Esophagus muscularis mucosa (tissue), 4 donors: Measurements from ENCODE around the gene NLK. TPM values are rescaled to one million over a fixed set of nuclear protein-coding genes. Genes with fewer than 3 reads are reported as not detected.

Source experiments
- DNase-seq: peaks from one replicate; pipeline ENCODE4 v3.0.0-alpha.2; 2017; ENCODE audit errors: extremely low spot score
- H3K27ac ChIP-seq, 4 donors: fragments of 200-600 bp; sonication (generic); replicated peaks in 1 of 4; 1 replicate in 3 of 4; 2 replicates in 1 of 4; pipeline ENCODE4 v1.5.1; 2016 to 2019; ENCODE audit warnings: mild to moderate bottlenecking in 1 of 4
- H3K27me3 ChIP-seq, 4 donors: fragments of 200-600 bp; sonication (generic); one replicate each; pipeline versions ENCODE4 v1.5.1 to v1.6.0; 2016 to 2019
- H3K36me3 ChIP-seq, 4 donors: fragments of 200-600 bp; sonication (generic); one replicate each; pipeline ENCODE4 v1.5.1; 2016 to 2019
- H3K4me1 ChIP-seq, 4 donors: fragments of 200-600 bp; sonication (generic); one replicate each; pipeline ENCODE4 v1.5.1; 2016 to 2019
- H3K4me3 ChIP-seq, 4 donors: fragments of 200-600 bp; sonication (generic); 1 replicate in 2 of 4; 2 replicates in 2 of 4; pipeline ENCODE4 v1.5.1; 2016 to 2019; ENCODE audit warnings: mild to moderate bottlenecking in 4 of 4, moderate library complexity in 1 of 4
- H3K9me3 ChIP-seq, 4 donors: fragments of 200-600 bp; sonication (generic); 1 replicate in 3 of 4; 2 replicates in 1 of 4; pipeline ENCODE4 v1.5.1; 2016 to 2019
- CTCF ChIP-seq, 3 experiments: fragments of 200-600 bp in 2 of 3; fragments of 450-650 bp in 1 of 3; sonication (generic) in 2 of 3; IDR thresholded peaks; one replicate each; pipeline ENCODE4 v1.5.1; 2017 to 2019; ENCODE audit warnings: antibody characterized with exemption in 3 of 3, mild to moderate bottlenecking in 2 of 3, moderate library complexity in 1 of 3
- EP300 ChIP-seq: sonication (generic); formaldehyde crosslinking; IDR thresholded peaks from one replicate; pipeline ENCODE4 v1.6.1; 2017; ENCODE audit warnings: antibody characterized with exemption
- POLR2A ChIP-seq: fragments of 450-650 bp; IDR thresholded peaks from one replicate; pipeline ENCODE4 v1.6.1; 2017; ENCODE audit warnings: antibody characterized with exemption, moderate library complexity, mild to moderate bottlenecking, low read depth
- POLR2AphosphoS5 ChIP-seq, 2 donors: sonication (generic); formaldehyde crosslinking; IDR thresholded peaks; one replicate each; pipeline ENCODE4 v1.6.1; 2017; ENCODE audit warnings: antibody characterized with exemption in 2 of 2
- WGBS: methylation state at CpG from one replicate; pipeline ENCODE4 v1.1.5; 2018; 5-methylcytosine and 5-hydroxymethylcytosine counted together
- intact Hi-C: fragments of 100-400 bp; cut with DNase I; formaldehyde crosslinking; loops from one replicate; pipeline ENCODE4 v1.15.1; 2023
- total RNA-seq, 4 donors: library from RNA; depleted of rRNA; stranded (reverse); fragments of >200 nt; gene quantifications; one replicate each; pipeline versions ENCODE4 v1.1.0 to v1.2.1, GENCODE V29; 2016

Gene NLK
- total RNA-seq, 4 donors from 2014 or later: 10.1 to 16.2 (median 12.6) TPM

GRCh38 chr17:28055546-28056275 is 13.2 kb downstream of the NLK start:
- H3K36me3 ChIP-seq: no peaks in the 10 kb centered on the region
- WGBS: 96% methylated on average over 2 of the region's 2 CpGs
- no peak overlapping the region for H3K4me3 ChIP-seq
- DNase-seq: no peak
- H3K27ac ChIP-seq: no peak overlapping the region
- no peak for TF ChIP-seq POLR2AphosphoS5 (IDR thresholded peaks at IDR 0.05)
- no peak for TF ChIP-seq POLR2A
- no peak for TF ChIP-seq CTCF (IDR thresholded peaks at IDR 0.05)
- TF ChIP-seq EP300: no peak
- no peaks in the 10 kb centered on the region for H3K27me3 ChIP-seq
- H3K9me3 ChIP-seq: no peaks in the 10 kb centered on the region
- intact Hi-C loops: no loop called here
- H3K4me1 ChIP-seq: peaks cover 28 to 64% (median 57%) of the 10 kb centered on the region in 4 donors

- WGBS: 83% methylated on average over 3 of the region's 3 CpGs
- DNase-seq: no peak
- Histone ChIP-seq H3K4me1 (peaks cover 28 to 68% (median 57%) of the 10 kb centered on the region in 4 donors), H3K27ac (no peak overlapping the region), H3K9me3 (no peaks in the 10 kb centered on the region), H3K36me3 (no peaks in the 10 kb centered on the region), H3K4me3 (no peak overlapping the region), H3K27me3 (no peaks in the 10 kb centered on the region)
- intact Hi-C loops: no loop called here
- no peak for TF ChIP-seq EP300
- TF ChIP-seq CTCF (IDR thresholded peaks at IDR 0.05): no peak
- no peak for TF ChIP-seq POLR2A
- no peak for TF ChIP-seq POLR2AphosphoS5 (IDR thresholded peaks at IDR 0.05)
Measured at GRCh38 chr17:28056276-28056620, 13.8 kb downstream of the NLK start.

GRCh38 chr17:28057731-28058246 is 15.3 kb downstream of the NLK start:
- 74% methylated on average over 1 of the region's 1 CpG for WGBS
- intact Hi-C loops: no loop called here

GRCh38 chr17:28059675-28060074 is 17.2 kb downstream of the NLK start:
- 100% methylated on average over 1 of the region's 1 CpG for WGBS
- no peaks in the 10 kb centered on the region for H3K9me3 ChIP-seq
- intact Hi-C loops: no loop called here
- peaks cover 8 to 45% (median 29%) of the 10 kb centered on the region in 4 donors for H3K4me1 ChIP-seq
- H3K27me3 ChIP-seq: no peaks in the 10 kb centered on the region
- no peaks in the 10 kb centered on the region for H3K36me3 ChIP-seq
- H3K27ac ChIP-seq: no peak overlapping the region
- no peak overlapping the region for H3K4me3 ChIP-seq
- TF ChIP-seq EP300: no peak
- TF ChIP-seq CTCF (IDR thresholded peaks at IDR 0.05): no peak
- TF ChIP-seq POLR2AphosphoS5 (IDR thresholded peaks at IDR 0.05): no peak
- TF ChIP-seq POLR2A: no peak
- DNase-seq: no peak

More at GRCh38 chr17:28057731-28058246, 15.3 kb downstream of the NLK start:
- Histone ChIP-seq H3K4me3 (no peak overlapping the region), H3K27me3 (no peaks in the 10 kb centered on the region), H3K4me1 (peaks cover 22 to 54% (median 42%) of the 10 kb centered on the region in 4 donors), H3K36me3 (no peaks in the 10 kb centered on the region), H3K27ac (no peak overlapping the region), H3K9me3 (no peaks in the 10 kb centered on the region)
- TF ChIP-seq CTCF (IDR thresholded peaks at IDR 0.05) (no peak), EP300 (no peak), POLR2A (no peak), POLR2AphosphoS5 (IDR thresholded peaks at IDR 0.05) (no peak)
- DNase-seq: no peak
